ENCODE results near the gene MSX1. TPM values are rescaled to one million over a fixed set of nuclear protein-coding genes. Genes with fewer than 3 reads are reported as not detected.
"Not testable (repeated sequence)": the region's sequence is repeated elsewhere in the genome, so short reads cannot be mapped to it uniquely, and the experiment has no call there.

MSX1 gene
- 10 to 100 TPM in 2 of 3 donors, 1 to 10 TPM in 1; 1.0 to 23.0 (median 14.7) TPM for polyA plus RNA-seq

DNA sequence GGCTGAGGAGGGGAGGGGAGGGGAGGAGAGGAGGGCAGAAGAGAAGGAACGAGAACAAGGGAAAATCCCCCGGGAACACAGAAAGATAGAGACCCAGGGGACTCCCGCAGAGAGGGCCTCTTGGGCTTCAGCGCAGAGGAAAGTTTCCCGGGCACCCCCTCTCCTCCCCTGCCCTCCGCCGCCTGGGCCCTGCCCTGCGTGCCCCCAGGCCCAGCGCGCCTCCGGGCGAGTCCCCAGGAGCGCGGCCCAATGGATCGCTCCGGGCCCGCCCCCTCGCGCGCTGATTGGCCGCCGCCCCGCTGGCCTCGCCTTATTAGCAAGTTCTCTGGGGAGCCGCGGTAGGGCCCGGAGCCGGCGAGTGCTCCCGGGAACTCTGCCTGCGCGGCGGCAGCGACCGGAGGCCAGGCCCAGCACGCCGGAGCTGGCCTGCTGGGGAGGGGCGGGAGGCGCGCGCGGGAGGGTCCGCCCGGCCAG lies at the start of gene MSX1:
Gene MSX1 (plus strand): TSS at position 341 of the 474 bp plus-strand sequence. CDS start 235 bp downstream, outside the sequence.
- no peak within 1 kb of the TSS for H3K27ac ChIP-seq (ENCODE audit: low read depth, low read length)
- 0 to 1% (median 1%) methylated on average over 33 to 44 of the region's 44 CpGs for WGBS, 3 donors

DNA sequence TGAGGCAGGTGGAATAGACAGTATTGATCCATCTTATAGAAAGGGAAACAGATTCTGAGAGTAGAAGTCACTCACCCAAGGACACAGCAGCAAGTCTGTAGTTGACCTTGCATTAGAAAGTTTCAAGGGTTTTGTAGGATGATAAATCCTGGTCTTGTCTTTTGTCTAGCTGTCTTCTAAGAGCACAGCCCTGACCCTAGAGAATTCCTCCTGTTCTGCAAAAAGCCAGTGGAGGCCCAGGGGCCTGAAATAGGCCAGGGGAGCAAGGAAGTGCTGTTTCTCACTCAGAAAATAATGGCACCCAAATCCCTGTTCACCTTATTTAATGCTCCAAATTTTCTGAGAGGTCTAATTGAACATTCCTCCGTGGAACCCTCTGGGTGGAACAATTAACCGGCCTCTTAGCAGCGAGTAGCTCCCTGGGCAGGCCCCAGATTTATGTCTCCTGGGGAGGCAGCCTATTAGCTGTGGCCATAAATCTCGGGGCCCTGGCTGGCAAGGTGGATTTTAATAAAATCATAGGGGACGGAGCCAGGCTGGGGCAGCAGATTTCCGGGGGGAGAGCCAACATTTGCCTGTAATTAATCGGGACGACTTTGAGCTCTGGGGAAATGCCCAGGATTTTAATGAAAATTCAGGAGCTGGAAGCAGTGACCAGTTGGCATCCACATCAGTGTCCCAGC lies 49.2 kb upstream of the MSX1 start:
- 62 to 73% (median 70%) methylated on average over 8 of the region's 8 CpGs for WGBS, 3 donors
- H3K27ac ChIP-seq (ENCODE audit: low read depth, low read length): no peak overlapping the region

DNA sequence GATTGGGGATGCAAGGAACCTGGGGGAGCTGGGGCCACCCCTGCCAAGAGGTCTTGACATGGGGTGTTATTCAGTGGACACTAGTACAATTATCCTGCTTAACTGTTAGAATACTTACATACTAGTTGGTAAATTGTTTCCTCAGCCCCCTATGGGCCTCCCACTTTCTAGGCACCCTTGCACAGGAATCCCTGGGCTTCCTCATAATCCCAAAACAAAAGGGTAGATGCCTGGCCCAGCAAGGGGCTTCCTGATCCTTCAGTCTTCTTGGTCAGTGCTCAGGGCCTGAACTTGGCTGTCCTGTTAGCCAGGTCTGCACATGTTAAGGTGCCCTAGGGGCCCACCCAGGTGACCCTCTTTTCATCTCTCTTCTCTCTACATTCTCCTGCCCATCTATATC lies 48.7 kb upstream of the MSX1 start:
- H3K27ac ChIP-seq (ENCODE audit: low read depth, low read length): no peak overlapping the region

DNA sequence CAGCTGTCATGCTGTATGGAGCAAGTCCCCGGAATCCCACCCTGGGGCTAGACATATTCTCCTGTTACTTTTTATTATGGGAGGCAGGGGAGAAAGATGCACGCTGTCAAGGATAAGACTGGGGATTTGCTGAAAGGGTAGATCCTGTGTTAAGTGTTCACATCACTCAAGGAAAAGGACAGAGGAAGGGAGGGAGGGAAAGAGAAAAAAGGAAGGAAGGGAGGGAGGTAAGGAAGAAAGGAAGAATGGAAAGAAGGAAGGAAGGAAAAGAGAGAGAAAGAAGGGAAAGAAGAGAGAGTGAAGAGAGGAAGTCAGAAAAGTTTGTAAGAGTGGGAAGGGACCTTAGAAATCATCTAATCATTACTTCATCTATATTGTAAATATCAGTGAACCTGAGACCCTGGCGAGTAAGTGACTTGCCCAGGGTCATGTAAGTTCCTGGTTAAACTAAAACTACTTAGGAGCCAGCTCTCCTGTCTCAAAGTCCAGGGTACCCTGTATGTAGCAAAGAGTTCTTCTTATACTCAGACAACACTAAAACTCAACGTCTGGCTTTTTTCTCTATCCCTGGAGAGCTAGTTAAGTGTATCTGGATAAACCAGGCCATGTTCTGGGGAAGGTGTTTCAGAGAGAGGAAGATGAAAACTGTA lies 47.2 kb upstream of the MSX1 start:
- no peak overlapping the region for H3K27ac ChIP-seq (ENCODE audit: low read depth, low read length)
- WGBS, 3 donors: 59 to 84% (median 67%) methylated on average over 4 of the region's 4 CpGs

DNA sequence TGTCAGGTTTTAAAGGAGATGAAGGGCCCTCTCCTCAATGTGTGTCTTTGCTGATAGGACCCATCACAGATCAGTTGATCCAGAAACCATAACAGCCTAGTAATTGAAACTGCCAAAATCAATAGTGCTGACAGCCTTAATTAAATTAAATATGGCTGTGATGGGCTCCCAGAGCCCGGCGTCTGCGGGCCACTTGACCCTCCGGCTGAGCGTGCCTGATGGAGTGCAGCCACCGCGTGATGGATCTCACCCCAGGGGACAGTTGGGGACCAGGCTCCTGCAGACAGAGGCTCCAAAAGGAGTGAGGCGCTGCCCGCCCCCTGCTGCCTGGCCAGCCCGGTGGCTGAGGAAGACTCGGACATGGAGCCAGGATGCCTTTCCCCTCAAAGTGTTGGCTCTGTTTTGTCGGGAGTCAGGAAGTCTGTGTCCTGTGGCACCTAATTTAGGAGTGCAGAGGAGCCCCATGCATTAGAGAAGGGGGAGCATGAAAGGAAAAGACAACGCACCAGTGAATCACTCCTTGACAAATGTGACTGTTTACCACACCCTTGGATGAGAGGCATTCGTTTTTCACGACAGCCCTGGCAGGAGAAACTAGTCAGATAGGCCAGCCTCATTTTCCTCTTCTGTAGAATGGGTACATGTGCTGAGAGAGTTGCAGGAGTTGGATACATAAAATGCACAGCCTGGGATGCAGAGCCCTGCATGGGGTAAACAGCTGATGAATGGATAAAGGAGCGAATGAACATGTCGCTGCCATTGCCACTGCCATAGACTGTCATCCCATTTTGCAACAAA lies 40.9 kb upstream of the MSX1 start:
- WGBS, 3 donors: 43 to 48% (median 43%) methylated on average over 17 of the region's 17 CpGs
- no peak overlapping the region for H3K27ac ChIP-seq (ENCODE audit: low read depth, low read length)

DNA sequence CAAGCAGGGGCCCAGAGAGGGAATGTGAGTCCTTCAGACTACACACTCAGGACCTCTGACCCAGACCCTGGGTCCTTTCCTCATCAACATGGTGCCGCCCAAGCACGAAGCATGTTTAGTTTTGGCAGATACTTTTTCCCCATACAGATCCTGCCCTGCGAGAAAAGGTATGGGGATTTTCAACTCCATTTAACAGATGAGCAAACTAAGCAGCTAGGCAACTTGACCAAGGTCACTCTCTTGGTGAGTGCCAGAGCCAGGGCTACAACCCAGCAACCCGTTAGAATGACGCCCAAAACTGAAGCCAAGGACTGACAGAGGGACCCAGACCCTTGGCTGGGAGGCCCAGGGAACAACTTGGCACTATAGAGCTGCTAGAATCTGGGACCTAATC lies 40.3 kb upstream of the MSX1 start:
- H3K27ac ChIP-seq (ENCODE audit: low read depth, low read length): no peak overlapping the region
- WGBS, 3 donors: 66 to 84% (median 82%) methylated on average over 5 of the region's 5 CpGs

DNA sequence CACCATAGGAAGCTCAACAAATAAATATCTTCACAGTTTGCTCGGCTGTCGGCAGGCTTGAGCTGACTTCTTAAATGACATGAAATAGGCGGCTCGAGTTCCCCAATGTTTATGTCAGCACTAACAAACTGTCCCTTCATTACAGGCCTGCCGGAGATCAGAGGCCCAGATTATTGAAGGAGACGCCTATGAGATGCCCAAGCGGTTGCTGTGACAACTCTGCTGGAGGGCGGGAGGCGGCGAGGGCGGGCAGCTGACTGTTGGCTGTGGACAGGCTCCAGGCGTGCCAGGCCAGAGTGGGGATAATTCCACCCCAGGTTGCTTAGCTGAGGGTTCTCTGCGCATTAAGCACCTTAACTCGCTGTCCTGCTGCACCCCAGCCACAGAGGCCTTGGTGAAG lies 39.2 kb upstream of the MSX1 start:
- no peak overlapping the region for H3K27ac ChIP-seq (ENCODE audit: low read depth, low read length)

DNA sequence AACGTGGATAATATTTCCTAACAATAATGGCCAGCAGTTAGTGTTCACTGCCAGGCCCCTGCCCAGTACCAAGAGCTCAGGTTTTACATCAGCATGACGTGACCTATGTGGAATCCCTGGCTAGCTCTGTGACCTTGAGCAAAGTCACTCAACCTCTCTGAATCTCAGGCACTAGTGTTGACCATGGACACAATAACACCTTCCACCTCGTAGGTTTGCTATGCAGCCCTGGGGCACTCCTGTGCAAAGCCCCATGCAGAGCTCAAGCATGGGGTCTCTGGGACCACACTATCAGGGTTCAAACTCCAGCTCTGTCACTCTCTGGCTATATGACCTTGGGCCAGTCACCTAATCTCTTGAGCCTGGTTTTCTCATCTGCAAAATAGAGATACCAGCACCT lies 38.7 kb upstream of the MSX1 start:
- H3K27ac ChIP-seq (ENCODE audit: low read depth, low read length): no peak overlapping the region
- 51 to 76% (median 69%) methylated on average over 3 of the region's 3 CpGs for WGBS, 3 donors

More for the DNA sequence above, 39.2 kb upstream of the MSX1 start:
- WGBS, 3 donors: 71 to 84% (median 76%) methylated on average over 14 of the region's 14 CpGs

DNA sequence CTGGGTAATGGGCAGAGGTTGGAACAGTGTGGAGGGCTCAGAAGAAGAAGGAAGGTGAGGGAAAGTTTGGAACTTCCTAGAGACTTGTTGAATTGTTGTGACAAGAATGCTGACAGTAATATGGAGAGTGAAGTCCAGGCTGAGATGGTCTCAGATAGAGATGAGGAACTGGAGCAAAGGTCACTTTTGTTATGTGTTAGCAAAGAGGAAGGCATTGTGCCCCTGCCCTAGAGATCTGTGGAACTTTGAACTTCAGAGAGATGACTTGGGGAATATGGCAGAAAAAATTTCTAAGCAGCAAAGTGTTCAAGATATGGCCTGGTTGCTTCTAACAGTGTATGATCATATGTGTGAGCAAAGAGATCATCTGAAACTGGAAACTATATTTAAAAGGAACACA lies 37.9 kb upstream of the MSX1 start:
- no peak overlapping the region for H3K27ac ChIP-seq (ENCODE audit: low read depth, low read length)

DNA sequence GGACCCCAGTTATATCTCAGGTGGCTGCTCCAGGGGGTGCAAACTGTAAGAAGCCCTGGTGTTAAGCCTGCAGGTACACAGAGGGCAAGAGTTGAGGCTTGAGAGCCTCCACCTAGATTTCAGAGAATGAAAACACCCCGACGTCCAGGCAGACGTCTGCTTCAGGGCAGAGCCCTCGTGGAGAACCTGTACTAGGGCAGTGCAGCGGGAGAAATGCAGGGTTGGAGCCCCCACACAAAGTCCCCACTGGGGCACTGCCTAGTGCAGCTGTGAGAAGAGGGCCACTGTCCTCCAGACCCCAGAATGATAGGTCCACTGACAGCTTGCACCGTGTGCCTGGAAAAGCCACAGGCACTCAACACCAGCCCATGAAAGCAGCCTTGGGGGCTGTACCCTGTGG lies 37.2 kb upstream of the MSX1 start:
- not testable (repeated sequence) for H3K27ac ChIP-seq (ENCODE audit: low read depth, low read length)
- WGBS, 3 donors: 86 to 94% (median 94%) methylated on average over 6 of the region's 6 CpGs

DNA sequence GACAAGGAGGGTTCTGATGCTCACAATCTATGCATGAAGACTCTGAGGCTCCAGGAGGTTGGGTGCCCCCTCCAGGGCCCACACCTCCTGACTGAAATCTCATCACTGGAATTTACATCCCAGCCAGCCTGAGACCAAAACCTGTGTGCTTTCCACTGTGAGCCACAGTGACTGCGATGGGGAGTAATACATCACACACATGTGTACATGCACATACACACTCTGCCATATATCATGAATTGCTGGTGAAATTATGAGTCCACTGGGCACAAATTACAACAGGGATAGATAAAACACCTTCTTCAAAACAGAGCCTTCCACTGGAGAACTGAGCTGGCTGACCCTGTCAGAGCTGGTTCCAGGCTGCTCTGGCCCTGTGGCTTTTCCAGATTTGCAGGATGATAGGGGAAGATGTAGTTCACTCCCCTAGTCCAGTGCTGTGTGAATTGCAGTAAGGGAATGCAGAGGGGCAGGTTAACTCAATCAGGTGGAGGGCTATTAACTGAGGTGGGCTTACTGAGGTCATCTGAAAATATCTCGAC lies 35.8 kb upstream of the MSX1 start:
- 71 to 82% (median 76%) methylated on average over 2 of the region's 2 CpGs for WGBS, 3 donors
- no peak overlapping the region for H3K27ac ChIP-seq (ENCODE audit: low read depth, low read length)

DNA sequence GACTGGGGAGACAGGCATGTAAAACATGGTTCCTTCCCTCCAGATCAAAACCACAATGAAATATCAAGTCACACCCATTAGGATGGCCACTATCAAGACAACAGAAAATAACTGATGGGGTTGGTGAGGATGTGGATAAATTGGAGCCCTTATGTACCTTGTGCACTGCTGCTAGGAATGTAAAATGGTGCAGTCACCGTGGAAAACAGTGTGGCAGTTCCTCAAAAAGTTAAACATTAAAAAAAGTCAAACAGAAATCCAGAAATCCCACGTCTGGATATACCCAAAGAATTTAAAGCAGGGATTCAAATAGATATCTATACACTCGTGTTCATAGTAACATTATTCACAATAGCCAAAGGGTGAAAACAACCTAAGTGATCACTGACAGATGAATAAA lies 35.2 kb upstream of the MSX1 start:
- 17 to 71% (median 63%) methylated on average over 3 of the region's 3 CpGs for WGBS, 3 donors
- no peak overlapping the region for H3K27ac ChIP-seq (ENCODE audit: low read depth, low read length)

DNA sequence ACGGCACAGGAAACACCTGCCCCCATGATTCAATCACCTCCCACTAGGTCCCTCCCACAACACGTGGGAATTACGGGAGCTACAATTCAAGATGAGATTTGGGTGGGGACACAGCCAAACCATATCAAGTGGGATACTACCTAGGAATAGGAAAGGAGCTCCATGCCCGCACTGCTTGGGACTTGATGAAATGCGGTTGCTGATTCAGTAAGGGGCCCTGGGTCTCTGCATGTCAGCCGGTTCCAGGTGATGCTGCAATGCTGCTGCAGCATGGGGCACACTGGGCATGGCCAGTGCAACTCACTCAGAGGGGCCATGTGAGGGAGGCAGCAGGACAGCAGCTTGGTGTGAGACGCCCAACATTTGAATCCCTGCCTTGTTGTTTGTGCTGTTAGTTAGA lies 34.0 kb upstream of the MSX1 start:
- H3K27ac ChIP-seq (ENCODE audit: low read depth, low read length): no peak overlapping the region
- 79 to 83% (median 83%) methylated on average over 7 of the region's 7 CpGs for WGBS, 3 donors

DNA sequence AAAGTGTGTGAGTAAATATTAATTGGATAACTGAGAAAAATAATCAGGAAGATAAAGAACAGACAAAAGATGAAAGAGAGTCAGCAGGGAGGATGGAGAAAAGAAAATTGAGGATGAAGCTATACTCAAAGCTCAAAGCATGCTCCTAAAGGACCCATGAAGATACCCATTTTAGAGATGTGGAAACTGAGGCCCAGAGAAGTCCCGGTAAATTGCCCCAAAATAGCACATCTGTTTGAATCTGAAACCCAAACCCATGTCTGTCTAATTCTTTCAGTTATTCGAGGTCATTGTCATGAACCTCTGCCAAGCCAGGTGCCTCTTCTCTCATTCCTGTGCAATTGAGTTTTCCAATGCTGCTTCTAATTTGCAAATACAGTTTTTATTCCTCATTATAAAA lies 29.6 kb upstream of the MSX1 start:
- WGBS, 3 donors: 78 to 96% (median 82%) methylated on average over 2 of the region's 2 CpGs
- no peak overlapping the region for H3K27ac ChIP-seq (ENCODE audit: low read depth, low read length)

DNA sequence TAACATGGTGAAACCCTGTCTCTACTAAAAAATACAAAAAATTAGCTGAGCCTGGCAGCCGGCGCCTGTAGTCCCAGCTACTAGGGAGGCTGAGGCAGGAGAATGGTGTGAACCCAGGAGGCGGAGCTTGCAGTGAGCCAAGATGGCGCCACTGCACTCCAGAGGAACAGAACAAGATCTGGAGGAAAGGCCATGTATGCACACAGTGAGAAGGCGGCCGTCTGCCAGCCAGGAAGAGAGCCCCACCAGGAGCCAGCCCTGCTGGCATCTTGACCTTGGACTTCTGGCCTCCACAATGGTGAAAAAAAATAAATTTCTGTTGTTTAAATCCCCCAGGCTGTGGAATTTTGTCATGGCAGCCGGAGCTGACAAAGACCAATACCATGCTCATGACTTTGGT lies 28.2 kb upstream of the MSX1 start:
- 77 to 91% (median 90%) methylated on average over 7 of the region's 7 CpGs for WGBS, 3 donors
- H3K27ac ChIP-seq (ENCODE audit: low read depth, low read length): no peak overlapping the region

DNA sequence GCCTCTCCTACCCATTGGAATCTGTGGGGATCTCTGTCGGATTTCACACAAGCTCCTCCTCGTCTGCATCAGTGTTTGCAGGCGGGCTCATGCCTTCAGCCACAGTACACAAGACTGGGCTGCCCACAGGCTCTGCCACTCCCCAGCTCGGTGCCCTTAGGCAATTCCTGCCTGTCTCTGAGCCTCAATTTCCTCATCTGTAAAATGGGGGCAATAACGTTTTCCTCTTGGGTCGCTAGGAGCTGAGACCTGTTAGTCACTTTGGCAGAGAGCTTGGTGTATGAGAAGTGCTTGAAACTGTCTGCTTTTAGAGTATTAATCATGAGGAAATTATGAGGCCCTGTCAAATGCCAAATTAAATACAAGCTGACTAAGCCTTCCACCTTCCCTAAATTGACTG lies 27.6 kb upstream of the MSX1 start:
- WGBS, 3 donors: 76 to 89% (median 84%) methylated on average over 6 of the region's 6 CpGs
- H3K27ac ChIP-seq (ENCODE audit: low read depth, low read length): no peak overlapping the region

DNA sequence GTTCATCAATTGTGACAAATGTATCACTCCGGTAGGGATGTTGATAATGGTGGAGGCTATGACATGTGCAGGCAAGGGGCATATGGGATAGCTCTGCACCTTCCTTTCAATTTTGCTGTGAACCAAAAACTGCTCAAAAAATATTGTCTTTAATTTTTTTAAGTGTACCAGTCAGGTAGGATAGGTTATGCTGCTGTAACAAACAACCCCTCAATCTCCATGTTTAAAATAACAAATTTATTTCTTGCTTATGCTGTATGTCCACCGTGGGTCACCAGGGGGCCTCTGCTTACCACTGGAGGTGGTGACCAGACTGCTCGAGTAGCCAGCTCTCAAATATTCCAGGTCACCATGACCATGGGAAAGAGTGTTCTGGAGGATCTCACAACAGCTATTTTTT lies 23.4 kb upstream of the MSX1 start:
- no peak overlapping the region for H3K27ac ChIP-seq (ENCODE audit: low read depth, low read length)
- 84 to 93% (median 90%) methylated on average over 3 of the region's 3 CpGs for WGBS, 3 donors

DNA sequence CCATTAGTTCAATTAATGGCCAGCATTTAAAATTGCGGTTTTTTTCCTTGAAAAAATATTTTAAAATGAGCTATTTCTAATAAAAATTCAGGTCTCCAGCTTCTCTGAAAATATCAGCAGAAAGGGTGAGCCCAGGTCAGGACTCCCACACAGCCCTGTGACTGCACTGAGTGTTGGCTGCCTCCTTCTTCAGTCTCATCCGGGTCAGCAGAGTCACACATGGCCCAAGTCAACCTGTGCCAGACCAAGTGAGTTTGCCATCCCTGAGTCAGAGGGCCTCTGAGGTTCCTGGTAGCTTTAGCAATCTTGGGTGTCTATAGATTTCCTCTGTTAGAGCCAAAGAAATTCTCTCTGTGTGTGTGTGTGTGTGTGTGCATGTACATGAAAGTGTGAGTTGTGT lies 22.1 kb upstream of the MSX1 start:
- WGBS, 3 donors: 68 to 83% (median 77%) methylated on average over 2 of the region's 2 CpGs
- no peak overlapping the region for H3K27ac ChIP-seq (ENCODE audit: low read depth, low read length)
